GDM1 (cell line): ENCODE measurements around the gene GGA1.
A peak's percentile ranks its signal among the peaks of the same experiment; 100 is the strongest.

Experiments
- DNase-seq: peaks from one replicate; lab custom pipeline; 2025; lab: John Stamatoyannopoulos, UW

GGA1 gene

DNA sequence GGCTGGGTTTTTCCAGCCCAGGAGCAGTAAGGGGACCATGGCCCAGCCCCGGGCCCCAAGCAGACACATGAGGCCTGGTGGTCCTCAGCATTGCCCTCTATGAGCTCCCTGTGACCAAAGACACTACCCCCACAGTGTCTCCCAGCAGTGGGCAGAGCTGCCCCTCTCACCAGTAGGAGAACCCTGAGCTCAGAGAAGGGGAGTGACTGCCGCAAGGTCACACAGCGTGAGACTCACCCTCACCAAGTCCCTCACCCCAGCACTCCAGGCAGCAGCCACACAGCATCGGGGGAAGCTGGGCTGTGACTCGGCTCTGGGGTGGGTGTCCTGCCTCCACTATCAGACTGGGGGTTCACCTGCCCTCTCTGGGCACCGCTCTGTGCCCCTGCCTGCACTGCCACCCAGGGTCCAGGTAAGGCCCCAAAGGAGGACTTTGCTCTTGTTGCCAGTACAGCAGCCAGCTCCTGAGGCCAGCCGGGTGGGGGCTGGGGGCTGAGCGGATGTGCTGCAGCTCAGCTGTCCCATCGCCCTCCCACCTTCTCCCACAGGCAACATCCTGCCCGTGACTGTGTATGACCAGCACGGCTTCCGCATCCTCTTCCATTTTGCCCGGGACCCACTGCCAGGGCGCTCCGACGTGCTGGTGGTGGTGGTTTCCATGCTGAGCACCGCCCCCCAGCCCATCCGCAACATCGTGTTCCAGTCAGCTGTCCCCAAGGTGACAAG, 23.0 kb downstream of the GGA1 start:
- DNase-seq, result no peak

DNA sequence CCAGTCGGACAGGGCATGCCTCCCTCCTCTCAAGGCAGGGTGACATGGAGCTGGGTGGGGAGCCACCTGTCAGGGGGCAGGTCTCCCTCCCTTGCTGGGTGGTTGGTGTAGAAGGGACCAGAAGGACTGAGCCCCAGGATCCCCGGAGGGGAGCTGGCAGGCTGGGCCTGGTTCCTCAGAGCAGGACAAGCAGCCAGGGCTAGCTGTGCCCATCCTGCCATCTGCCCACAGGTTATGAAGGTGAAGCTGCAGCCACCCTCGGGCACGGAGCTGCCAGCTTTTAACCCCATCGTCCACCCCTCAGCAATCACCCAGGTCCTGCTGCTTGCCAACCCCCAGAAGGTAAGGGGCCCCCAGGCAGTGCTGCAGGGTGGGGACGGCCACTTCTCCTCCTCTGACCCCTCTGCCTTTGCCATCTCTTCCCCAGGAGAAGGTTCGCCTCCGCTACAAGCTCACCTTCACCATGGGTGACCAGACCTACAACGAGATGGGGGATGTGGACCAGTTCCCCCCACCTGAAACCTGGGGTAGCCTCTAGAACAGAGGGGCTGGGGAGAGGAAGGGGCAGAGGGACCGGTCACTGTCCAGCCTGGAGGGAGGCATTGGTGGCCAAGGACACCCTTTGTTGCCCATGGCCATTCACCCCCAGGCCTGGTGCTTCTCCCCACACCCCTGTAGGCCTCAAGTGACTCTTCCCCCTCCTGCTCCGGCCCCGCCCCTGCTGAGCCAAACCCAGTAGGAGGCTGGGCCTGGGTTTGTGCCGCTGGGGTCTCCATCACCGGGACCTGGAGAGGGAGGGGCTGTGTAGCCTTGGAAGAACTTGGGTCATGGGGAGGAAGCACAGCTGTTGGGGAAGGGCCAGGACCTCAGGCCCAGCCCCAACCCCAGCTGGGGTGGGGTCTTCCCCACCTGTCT, 23.8 kb downstream of the GGA1 start:
- no peak for DNase-seq

DNA sequence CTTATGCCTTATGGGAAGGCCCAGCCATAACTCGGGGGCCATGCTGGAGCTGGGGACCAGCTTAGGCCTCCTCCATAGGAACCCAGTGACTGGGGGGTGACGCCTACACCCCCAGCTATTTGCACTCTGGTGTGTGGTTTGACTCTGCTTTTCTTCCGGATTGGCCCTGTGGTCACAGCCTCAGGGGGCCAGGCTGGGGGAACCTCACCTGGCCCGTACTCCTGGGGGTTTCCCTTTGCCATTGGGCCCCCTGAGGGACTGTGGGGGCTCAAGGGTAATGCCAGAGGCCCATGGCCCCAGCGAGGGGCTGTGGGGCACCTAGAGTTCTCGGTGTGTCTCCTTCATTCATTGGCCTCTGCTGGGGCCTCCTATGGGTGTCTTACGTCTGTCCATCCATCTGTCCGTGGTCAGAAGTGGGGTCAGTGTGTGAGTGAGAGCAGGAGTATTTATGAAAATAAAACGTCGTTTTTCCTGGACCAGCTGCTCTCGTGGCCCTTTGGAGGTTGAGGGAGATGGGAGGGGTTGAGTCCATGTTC, 24.5 kb downstream of the GGA1 start:
- no peak for DNase-seq

DNA sequence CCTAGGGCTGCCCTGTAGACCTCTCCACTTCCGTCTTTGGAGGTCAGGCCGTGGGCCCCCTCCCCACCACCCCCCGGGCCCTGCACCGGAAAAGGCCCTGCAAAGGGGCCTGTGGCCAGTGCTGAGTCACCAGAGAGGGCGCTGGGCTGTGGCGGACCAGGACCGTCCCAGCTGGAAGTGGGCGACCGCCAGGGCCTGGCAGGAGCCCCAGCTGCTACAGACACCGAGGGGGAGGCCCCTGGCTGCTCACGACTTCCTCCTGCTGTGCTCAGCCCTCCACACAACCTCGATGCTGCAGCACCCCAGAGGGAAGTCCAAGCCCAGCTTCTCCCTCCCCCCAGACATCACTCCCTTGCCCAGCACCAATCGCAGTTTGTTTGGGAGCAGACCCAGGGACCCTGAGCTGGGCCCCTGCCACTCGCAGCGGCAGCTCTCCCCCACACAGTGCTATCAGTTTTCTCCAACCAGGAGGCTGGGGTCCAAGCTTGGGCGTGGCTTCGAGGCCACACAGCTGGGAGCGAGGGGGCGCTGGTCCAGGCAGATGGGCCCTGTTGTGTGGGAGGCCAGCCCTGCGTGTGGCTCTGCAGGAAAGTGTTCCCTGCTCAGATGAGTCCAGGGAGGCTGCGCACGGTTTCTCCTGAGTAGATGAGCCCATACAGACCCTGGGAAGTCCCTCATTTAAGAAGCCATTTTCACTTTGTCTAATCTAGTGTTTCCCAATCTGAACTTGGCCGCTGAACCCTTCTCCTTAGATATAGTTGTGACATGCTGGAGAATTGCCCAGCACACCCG, 25.2 kb downstream of the GGA1 start:
- DNase-seq, result peak; percentile 94

DNA sequence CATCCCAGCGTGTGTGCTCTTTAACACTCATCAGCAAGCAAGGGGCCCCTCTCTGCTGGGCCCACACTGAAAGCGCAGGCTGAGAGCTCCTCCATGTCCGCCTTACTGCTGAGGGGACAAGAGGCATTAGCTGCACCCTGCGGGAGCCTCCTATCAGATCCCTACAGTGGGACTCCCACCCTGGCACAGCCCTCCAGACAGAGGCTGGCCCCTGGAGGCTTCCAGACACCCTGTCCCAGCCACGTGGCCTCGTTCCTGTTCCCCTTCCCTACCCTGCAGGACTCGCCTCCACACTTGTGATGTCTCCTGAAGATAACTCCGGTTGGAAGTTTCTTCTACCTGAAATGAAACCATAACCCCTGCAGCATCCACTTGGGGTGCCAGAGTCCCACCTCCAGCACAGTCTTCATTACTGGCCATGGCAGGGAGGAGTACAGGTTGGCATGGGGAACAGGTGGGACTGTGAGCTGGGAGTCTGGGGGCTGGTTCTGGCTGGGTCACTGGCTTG, 25.8 kb downstream of the GGA1 start:
- no peak for DNase-seq

DNA sequence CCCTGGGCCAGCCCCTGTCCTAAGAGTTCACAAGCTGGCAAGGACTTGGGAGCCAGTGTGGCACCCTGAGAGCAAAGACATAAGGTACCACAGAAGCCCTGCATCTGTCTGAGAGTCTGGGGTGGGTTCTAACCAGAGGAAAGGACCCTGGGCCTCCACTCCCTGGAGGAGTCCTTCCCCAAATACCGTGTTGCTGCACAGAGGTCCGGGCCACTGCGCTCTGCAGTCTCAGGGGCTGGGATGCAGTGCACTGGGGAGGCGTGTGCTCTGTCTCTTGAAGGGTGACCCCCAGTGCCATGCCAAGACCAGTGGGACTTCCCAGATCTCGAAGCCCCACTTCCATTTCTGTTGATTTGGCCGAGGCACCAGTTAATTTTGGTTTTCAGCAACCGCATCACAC, 26.5 kb downstream of the GGA1 start:
- no peak for DNase-seq

DNA sequence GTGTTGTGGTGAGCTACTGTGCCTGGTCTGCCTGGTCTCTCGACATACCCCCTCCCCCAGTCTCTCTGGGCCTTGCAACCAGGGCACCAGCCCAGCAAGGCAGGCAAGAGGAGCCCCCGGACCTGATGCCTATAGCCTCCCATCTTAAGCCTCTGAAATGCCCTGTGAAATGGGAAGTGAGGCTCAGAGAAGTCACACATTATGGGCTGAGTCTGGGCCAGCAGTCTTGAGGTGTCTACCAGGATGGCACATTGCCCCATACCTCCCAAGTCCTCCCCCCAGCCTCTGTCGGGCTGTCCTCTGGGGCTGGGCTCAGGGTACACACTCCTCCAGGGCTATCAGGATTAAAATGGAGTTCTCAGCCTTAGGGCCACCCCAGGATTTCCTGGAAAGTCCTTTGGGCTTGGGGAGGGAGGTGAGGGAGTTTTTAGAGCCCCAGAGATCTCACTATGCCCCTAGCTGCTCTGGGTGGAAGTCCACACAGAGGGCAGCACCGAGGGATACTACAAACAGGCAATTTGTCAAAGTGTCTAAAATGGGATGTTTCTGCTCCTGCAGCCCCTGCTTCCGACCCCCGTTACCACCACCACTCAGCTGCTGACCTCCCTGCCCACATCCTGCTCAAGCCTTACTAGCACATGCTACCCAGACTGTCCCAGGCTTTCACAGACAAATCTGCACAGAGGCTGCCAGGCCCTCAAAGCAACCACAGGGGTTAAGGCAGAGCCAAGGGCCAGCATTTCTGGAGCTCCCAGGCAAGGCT, 27.7 kb downstream of the GGA1 start:
- DNase-seq, result peak; percentile 92

DNA sequence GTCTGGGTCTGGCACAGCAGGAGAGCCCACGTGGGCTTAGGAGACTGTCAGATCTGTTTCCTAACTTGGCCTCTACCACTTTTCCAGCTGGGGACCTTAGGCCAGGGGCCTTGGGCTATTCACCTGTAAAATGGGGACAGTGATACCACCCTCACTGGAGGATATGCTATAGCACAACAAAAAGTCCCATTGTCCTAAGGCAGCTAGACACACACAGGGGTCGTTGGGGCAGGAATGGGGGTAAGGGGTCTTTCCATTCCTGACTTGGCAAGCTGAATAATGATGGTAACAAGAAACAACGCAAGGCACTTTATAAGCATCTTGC, 28.3 kb downstream of the GGA1 start:
- DNase-seq, result no peak

DNA sequence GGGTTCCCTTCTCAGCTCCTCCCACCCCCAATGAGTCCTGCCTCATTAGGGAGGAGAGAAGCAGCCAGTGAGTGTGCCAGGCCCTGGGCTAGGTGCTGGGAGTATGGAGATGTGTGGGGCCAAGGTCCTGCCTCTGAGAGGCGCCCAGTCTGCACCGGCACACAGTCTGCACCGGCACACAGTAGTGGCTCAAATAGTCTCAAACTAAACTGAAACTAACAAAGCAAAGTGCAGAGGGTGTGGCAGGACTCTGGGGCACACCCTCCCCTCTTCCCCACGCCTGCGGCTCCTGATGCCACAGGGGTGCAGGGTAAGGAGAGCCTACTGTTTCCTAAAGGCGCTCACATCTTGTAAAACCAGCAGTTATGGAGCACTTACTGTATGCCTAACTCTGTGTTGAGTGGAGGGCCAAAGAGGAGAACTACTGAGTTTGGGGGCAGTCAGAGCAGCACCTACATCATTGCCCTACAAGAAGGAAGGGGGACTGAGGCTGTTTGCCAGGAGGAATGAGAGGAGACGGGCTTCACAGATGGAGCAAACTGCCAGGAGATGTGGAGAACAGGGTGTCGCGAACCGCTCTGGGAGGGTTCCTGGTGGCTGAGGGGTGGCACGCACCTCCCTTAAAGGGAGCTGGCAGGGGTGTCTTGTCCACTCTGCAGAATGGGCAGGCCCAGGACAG, 29.9 kb downstream of the GGA1 start:
- DNase-seq, result no peak

DNA sequence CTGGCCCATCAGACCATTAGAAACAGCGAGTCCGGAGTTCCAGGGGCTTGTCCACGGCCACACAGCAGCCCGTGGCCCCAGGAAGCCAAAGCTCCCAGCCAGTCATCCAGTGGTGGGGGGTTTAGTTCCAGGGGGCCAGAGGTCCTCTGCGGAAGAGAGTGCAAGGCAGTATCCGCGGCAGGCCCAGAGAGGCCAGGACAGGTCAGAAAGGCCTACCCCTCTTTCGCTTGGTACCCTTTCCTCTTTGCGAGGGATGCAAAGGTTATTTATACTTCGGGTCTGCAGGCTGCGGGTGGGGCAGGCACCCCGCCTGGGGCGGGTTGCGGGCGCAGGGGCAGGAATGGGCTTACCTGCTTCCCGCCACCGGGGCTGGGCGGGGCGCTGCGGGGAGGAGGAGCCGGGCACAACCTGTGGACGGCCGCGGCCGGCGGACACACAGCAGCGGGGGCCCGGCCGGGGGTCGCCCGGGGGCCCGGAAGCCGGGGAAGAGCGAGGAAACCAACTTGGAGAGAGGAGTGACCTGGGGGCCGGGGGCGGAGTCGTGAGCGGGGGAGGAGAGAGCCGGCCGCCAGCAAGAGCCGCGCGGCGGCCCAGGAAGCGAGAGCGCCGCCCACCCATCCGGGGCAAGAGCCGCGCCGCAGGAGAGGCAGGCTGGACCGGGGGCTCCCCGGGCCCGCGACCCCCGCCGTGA, 30.6 kb downstream of the GGA1 start, which contains the start of gene SH3BP1:
Gene SH3BP1 (plus strand): TSS at position 600 of the 691 bp plus-strand sequence. CDS start 119 bp downstream, outside the sequence.
- peak; percentile 39 for DNase-seq

DNA sequence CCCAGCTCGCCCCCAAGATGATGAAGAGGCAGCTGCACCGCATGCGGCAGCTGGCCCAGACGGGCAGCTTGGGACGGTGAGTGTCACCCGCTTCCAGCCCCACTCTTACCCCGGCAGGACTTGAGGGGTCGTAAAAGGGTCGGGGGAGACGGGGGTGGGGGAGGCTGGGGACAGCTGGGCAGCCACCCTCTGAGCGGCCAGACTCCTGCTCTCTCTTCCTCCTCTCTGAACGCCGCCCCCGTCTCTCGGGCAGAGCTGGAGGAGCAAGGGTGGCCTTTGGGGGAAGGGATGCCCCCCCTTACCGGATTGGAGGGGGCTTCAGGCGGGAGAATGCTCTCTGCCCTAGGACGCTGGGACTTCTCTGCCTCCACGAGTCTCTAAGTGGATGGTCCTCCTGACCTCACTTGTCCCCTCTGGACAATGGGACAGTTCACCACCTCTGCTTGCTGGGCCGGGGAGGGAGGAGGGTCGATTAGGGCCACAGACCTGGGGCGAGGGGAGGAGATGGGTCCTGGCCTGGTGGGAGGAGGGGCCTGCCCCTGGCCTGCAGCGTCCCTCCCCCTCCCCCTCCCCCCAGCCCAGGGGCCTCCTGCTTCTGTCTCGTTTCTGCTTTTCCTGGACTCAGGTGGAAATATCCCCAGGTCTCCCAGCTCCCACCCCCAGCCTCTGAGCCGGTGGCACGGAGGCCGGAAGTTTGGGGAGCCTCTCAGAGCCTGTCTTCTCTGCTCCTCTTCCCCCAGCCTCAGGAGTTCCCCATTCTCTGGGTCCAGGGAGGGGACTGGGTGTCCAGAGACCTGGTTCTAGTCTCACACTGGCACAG, 31.3 kb downstream of the GGA1 start:
- no peak for DNase-seq

DNA sequence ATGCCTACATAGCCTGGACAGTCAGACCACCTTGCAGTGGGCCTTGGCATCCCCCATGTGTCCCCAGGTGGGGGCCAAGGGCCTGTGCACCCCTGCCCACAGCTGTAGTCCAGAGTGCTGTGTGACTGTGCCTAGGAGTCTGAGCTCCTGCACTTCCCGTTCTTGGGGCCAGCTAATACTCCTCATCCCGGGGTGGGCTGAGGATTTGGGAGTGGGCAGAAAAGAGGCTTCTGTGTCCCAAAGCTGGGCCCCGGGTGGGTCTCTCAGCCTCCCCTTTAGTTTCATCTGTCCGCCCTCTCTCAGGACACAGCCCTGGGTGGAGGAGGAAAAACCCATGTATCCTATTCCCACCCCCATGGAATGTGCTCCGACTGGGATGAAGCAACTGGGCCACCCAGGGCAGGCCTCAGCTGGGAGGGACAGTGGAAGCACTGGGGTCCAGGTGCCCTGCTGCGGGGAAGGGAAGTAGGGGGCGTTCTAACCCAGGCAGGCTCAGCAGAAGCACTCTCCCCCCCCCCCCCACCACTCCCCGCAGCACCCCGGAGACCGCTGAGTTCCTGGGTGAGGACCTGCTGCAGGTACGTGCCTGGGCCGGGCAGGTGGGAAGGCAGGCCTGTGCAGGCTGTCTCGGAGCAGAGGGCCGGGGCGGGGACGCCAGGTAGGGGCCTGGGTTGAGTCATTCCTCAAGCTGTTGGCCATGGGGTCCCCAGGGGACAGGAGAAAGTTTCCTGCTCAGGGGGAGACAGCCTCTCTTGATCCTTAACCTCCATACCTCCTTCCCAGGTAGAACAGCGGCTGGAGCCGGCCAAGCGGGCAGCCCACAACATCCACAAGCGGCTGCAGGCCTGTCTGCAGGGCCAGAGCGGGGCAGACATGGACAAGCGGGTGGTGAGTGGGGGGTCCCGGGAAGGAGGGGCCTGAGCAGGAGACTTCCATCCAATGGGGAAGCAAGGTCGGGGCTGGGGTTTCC, 32.2 kb downstream of the GGA1 start:
- DNase-seq, result no peak

DNA sequence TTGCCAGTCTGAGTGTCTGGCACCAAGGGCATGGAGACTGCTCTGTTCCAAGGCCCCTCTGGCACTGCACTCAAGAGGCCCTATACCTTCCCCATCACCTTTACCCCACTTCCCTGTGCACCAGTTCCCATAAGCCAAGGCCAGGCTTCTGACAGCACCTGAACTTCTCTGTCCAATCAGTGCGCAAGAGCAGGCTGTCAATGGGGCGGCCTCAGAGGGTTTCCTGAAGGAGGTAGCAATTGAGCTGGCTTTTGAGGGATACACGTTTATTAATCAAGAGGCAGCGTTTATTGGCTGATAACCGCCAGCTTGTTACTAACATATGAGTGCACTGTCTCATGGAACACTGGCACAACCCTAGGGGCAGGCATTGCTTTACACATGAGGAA, 32.9 kb downstream of the GGA1 start:
- no peak for DNase-seq

DNA sequence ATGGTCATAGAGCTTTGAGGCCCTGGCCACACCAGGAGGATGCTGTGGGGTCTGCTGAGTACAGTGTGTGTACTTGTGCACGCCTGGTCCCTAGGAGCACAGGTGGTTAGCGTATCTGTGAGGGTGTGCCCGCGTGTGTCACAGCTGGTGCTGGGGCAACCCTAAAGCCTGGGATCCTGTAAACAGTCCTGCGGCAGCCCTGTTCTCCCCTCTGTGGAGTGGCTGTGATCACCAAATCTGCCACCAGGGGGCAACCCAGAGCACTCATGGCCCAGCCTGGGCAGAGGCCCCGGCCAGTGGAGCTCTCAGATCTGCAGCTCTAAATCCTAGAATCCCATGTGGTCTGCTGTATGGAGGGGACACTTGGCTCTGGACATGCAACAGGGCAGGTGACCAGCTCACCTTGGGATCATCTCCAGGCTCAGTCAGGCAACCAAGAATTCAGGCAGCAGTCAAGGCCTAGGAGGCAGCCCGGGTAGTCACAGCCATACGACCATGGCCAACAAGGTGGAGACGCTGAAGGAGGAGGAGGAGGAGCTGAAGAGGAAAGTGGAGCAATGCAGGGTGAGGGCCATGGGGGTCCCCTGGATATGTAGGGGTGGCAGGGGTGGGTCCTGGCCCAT, 34.7 kb downstream of the GGA1 start:
- peak; percentile 63 for DNase-seq

DNA sequence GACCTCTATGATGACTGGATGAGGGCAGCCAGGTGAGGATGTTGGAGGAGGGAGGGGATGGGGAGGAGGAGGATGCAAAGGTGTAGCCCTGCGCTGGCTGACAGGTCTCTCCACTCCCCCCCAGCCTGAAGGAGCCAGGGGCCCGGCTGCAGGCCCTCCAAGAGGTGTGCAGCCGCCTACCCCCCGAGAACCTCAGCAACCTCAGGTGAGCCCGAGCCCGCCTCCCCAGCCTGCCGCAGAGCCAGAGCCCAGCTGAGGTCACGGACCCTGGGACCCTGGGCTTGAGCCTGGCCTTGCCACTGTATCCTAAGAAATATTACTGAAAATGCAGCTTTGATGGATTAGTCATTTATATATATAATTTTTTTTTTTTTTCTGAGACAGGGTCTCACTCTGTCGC, 38.7 kb downstream of the GGA1 start:
- no peak for DNase-seq

DNA sequence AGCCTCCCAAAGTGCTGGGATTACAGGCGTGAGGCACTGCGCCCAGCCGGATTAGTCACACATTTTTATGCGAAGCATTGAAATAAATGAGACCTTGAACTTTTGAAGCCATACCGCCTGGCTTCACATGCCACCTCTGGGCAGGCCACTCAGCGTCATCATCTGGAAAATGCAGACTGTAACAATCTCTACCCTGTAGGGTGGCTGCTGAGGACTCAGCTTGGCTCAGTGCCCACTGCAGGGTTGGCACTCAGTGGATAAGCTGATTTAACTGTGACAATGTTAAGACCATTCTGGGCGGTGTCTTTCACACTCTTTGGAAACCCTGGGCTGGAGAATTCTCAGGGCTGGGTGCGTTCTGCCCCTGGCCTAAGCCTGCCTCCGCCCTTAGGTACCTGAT, 39.3 kb downstream of the GGA1 start:
- no peak for DNase-seq

DNA sequence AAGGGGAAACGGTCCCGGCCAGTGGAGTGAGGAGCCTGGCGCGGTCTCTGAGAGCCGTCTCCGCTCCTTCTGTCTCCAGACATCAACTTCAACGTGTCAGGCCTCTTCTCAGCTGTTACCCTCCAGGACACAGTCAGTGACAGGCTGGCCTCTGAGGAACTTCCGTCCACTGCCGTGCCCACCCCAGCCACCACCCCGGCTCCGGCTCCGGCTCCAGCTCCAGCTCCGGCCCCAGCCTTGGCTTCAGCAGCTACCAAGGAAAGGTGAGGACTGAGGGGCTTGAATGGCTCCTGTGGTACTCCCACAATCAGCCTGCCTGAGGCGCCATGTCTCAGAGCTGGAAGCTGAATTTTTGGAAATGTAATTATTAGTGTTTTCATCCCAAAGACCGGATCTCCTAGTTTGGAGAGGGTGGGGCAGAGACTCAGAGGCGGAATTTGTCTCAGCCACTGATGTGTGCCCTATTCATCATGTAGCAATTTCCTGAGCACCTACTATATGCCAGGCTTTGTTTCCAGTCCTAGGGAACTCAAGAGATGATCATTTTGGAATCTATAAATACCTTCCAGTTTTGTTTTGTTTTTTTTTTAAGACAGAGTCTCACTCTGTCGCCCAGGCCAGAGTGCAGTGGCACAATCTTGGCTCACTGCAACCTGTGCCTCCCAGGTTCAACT, 42.0 kb downstream of the GGA1 start:
- DNase-seq, result no peak
